ENCODE results near the gene CCL21.
A peak's percentile ranks its signal among the peaks of the same experiment; 100 is the strongest.

DNA sequence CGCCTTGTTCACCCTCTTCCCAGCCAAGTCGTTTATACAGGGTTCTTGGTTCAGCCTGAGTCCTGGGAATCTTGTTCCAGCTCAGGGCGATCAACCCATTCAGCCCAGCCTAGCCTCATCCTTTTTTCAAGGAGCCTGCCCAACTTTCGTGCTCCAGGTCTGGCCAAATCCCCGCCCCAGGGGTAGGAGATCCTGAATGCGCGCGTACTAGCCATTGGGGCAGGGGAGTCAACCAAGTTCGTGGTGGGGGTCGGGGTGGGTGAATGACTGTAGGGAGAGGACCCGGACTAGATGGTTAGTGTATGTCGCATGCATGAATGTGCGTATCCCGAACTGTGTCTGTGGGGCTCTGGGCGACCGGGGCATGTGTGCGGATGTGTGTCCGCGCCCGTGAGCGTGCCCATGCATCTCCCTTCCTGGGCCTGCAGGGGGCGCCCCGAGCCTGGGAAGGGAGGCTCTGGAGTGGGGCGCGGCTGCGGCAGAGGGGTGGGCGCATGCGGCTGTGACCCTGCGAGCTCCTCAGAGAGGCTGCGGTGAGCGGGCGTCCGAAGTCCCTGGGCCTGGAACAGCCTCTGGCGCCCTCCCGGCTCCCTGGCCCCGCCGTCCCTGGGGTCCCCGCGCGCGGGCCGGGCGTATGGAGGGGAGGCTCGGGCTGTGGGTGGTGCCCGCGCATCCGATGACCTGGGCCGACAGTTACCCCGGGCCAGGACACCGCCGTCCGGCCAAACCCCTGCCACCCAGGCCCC lies 8.7 kb downstream of the CCL21 start:
- TF ChIP-seq ZNF780A (CRISPR knock-in tag; IDR thresholded peaks at IDR 0.05) (no peak), SUZ12 (IDR thresholded peaks at IDR 0.05; ENCODE audit: low read depth, low read length) (no peak), PRMT3 (CRISPR knock-in tag; IDR thresholded peaks at IDR 0.05; ENCODE audit: borderline replicate concordance, low read depth) (no peak), ZNF530 (CRISPR knock-in tag; IDR thresholded peaks at IDR 0.05; ENCODE audit: low read depth) (no peak), DR1 (CRISPR knock-in tag; IDR thresholded peaks at IDR 0.05) (no peak), MTA3 (CRISPR knock-in tag; IDR thresholded peaks at IDR 0.05) (no peak), GABPB1 (CRISPR knock-in tag; IDR thresholded peaks at IDR 0.05) (peak; percentile 53; the same call in 1 of the 2 replicates)
- TF ChIP-seq, protein P1, sequence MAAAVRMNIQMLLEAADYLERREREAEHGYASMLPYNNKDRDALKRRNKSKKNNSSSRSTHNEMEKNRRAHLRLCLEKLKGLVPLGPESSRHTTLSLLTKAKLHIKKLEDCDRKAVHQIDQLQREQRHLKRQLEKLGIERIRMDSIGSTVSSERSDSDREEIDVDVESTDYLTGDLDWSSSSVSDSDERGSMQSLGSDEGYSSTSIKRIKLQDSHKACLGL (CRISPR knock-in tag; IDR thresholded peaks at IDR 0.05) = 0 out of 2 replicates have a peak, but pooled peaks have one; percentile 19
- TF ChIP-seq, protein P2, sequence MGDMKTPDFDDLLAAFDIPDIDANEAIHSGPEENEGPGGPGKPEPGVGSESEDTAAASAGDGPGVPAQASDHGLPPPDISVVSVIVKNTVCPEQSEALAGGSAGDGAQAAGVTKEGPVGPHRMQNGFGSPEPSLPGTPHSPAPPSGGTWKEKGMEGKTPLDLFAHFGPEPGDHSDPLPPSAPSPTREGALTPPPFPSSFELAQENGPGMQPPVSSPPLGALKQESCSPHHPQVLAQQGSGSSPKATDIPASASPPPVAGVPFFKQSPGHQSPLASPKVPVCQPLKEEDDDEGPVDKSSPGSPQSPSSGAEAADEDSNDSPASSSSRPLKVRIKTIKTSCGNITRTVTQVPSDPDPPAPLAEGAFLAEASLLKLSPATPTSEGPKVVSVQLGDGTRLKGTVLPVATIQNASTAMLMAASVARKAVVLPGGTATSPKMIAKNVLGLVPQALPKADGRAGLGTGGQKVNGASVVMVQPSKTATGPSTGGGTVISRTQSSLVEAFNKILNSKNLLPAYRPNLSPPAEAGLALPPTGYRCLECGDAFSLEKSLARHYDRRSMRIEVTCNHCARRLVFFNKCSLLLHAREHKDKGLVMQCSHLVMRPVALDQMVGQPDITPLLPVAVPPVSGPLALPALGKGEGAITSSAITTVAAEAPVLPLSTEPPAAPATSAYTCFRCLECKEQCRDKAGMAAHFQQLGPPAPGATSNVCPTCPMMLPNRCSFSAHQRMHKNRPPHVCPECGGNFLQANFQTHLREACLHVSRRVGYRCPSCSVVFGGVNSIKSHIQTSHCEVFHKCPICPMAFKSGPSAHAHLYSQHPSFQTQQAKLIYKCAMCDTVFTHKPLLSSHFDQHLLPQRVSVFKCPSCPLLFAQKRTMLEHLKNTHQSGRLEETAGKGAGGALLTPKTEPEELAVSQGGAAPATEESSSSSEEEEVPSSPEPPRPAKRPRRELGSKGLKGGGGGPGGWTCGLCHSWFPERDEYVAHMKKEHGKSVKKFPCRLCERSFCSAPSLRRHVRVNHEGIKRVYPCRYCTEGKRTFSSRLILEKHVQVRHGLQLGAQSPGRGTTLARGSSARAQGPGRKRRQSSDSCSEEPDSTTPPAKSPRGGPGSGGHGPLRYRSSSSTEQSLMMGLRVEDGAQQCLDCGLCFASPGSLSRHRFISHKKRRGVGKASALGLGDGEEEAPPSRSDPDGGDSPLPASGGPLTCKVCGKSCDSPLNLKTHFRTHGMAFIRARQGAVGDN (CRISPR knock-in tag; IDR thresholded peaks at IDR 0.05) = peak; percentile 60
- TF ChIP-seq, protein P3, sequence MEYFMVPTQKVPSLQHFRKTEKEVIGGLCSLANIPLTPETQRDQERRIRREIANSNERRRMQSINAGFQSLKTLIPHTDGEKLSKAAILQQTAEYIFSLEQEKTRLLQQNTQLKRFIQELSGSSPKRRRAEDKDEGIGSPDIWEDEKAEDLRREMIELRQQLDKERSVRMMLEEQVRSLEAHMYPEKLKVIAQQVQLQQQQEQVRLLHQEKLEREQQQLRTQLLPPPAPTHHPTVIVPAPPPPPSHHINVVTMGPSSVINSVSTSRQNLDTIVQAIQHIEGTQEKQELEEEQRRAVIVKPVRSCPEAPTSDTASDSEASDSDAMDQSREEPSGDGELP (IDR thresholded peaks at IDR 0.05; ENCODE audit: borderline replicate concordance, low read depth) = no peak
